Coronary artery (tissue), 2 donors: Measurements from ENCODE around the gene TOR4A.
"Not testable (repeated sequence)": the region's sequence is repeated elsewhere in the genome, so short reads cannot be mapped to it uniquely, and the experiment has no call there.

Source experiments
- DNase-seq: peaks from one replicate; pipeline ENCODE4 v3.0.0-alpha.2; 2017; ENCODE audit warnings: low spot score
- H3K27ac ChIP-seq, 2 donors: fragments of 200-600 bp; sonication (generic); one replicate each; pipeline ENCODE4 v1.5.1; 2016 to 2019
- H3K4me3 ChIP-seq: fragments of 200-600 bp; sonication (generic); 2 replicates; pipeline ENCODE4 v1.5.1; 2016; ENCODE audit warnings: mild to moderate bottlenecking, moderate library complexity
- TF ChIP-seq, protein P1 (sequence below): fragments of 200-600 bp; sonication (generic); IDR thresholded peaks from one replicate; pipeline ENCODE4 v1.5.1; 2019; ENCODE audit warnings: antibody characterized with exemption

The TOR4A gene

DNA sequence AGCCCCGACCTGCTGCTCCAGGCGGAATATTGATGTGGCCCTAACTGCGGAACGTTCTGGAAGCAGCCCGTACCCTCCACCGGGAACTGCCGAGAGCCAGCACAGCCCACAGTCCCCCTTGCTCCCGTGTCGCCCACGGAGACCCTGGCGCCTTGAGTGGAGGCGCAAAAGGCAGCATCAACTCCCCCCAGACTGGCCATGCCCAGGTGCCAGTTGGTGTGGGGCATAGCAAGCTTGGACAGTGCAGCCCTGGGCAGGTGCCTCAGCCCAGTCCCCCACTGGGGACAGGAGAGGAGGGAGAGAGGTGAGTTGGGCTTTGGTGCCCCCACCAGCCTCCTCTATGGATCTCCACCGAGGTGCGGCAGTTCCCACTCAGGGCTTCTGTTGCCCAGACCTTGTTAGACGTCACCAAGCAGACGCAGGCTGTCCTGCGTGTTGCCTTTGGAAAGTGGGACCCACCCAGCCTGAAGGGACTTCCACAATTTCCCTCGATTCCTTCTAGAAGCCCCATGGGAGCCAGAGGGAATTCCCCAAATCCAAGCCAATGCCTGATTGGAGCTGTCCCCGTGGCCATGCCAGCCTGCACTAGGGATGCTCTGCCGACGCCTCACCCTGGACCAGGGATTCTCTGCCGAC lies 44.3 kb downstream of the TOR4A start:
- no peak overlapping the region for H3K27ac ChIP-seq
- no peak for DNase-seq
- no peak overlapping the region for H3K4me3 ChIP-seq
- TF ChIP-seq, protein P1, sequence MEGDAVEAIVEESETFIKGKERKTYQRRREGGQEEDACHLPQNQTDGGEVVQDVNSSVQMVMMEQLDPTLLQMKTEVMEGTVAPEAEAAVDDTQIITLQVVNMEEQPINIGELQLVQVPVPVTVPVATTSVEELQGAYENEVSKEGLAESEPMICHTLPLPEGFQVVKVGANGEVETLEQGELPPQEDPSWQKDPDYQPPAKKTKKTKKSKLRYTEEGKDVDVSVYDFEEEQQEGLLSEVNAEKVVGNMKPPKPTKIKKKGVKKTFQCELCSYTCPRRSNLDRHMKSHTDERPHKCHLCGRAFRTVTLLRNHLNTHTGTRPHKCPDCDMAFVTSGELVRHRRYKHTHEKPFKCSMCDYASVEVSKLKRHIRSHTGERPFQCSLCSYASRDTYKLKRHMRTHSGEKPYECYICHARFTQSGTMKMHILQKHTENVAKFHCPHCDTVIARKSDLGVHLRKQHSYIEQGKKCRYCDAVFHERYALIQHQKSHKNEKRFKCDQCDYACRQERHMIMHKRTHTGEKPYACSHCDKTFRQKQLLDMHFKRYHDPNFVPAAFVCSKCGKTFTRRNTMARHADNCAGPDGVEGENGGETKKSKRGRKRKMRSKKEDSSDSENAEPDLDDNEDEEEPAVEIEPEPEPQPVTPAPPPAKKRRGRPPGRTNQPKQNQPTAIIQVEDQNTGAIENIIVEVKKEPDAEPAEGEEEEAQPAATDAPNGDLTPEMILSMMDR = no peak

DNA sequence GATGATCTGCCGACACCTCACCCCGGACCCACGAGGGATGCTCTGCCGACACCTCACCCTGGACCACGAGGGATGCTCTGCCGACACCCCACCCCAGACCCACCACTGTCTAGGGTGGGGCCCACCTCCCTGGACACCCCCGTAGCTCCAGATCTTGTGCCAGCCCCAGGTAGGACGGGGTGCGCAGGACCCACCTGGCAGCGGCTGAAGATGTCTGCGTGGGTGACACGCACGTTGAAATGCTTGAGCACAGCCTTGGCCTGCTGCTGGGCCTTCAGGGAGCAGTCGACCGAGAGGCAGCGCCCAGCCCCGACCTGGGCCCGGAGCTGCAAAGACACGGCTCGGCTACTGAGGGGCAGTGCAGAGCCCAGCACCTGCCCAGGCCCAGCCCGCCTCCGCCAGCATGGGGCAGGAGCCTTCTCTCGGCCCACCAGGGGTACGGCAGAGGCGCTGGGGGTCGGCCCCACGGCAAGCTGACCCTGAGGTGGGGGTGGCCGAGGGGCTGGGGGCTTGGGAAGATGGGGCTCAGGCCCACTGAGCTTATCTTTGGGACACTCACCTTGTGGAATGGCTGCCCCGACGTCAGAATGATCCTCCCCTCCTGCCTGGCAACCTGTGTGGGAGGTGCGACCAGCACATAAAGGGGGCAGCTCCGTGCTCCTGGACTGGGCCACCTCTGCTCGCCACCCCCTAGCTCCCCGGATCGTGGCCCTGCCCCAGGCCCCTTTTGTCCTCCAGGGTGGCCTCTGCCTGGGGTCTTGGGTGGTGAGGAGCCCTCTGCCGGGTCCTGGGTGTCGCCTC lies 46.2 kb downstream of the TOR4A start:
- Histone ChIP-seq H3K27ac (no peak overlapping the region), H3K4me3 (no peak overlapping the region)
- DNase-seq = no peak
- TF ChIP-seq, protein P1 = no peak

DNA sequence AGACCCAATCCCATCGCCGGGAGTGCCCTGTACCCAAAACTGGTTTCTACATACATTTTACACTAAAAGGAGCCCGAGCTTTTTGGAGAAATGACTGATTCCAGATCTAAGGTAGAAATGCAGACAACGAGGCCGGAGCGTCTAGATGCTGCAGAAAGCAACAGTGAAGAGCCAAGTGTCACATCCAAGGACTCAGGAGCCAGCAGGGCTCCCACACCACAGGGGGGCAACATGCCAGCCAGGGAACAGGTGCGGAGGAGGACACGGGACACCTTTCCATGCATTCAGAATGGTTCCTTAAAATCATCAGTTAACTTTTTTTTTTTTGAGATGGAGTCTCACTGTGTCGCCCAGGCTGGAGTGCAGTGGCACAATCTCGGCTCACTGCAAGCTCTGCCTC lies 47.6 kb downstream of the TOR4A start:
- TF ChIP-seq, protein P1 = no peak
- no peak overlapping the region for H3K4me3 ChIP-seq
- no peak overlapping the region for H3K27ac ChIP-seq
- DNase-seq = no peak

DNA sequence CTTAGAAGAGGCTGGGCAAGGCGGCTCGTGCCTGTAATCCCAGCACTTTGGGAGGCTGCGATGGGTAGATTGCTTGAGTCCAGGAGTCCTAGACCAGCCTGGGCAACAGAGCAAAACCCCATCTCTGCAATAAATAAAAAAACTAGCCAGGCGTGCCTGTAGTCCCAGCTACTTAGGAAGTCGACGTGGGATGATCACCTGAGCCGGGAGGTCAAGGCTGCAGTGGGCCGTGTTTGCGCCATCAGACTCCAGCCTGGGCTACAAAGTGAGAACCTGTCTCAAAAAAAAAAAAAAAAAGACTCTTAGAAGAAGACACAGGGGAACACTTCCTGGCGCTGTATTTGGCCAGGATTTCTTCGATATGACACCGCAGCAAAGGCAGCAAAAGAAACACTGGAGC lies 48.3 kb downstream of the TOR4A start:
- TF ChIP-seq, protein P1 = no peak
- DNase-seq = no peak
- Histone ChIP-seq H3K4me3 (no peak overlapping the region), H3K27ac (no peak overlapping the region)

DNA sequence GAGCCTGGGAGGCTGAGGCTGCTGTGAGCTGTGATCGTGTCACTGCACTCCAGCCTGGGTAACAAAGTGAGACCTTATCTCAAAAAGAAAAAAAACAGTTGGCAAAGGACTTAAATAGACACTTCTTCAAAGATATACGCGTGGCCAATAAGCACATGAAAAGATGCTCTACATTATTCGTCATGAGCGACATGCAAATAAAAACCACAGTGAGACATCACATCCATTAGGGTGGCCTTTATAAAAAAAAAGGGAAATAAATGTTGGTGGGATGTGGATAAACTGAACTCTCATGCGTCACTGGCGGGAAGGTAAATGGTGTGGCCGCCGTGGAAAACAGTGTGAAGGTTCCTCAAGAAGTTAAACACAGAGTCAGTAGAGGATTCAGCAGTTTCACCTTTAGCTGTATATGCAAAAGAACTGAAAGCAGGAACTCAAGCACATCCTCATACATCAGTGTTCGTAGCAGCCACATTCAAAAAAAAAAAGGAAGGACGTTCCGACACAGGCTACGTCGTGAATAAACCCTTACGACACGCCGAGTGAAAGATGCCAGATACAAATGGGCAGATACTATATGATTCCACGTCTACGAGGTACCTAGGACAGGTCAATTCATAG lies 49.0 kb downstream of the TOR4A start:
- no peak for DNase-seq
- TF ChIP-seq, protein P1 = no peak
- Histone ChIP-seq H3K27ac (no peak overlapping the region), H3K4me3 (no peak overlapping the region)

DNA sequence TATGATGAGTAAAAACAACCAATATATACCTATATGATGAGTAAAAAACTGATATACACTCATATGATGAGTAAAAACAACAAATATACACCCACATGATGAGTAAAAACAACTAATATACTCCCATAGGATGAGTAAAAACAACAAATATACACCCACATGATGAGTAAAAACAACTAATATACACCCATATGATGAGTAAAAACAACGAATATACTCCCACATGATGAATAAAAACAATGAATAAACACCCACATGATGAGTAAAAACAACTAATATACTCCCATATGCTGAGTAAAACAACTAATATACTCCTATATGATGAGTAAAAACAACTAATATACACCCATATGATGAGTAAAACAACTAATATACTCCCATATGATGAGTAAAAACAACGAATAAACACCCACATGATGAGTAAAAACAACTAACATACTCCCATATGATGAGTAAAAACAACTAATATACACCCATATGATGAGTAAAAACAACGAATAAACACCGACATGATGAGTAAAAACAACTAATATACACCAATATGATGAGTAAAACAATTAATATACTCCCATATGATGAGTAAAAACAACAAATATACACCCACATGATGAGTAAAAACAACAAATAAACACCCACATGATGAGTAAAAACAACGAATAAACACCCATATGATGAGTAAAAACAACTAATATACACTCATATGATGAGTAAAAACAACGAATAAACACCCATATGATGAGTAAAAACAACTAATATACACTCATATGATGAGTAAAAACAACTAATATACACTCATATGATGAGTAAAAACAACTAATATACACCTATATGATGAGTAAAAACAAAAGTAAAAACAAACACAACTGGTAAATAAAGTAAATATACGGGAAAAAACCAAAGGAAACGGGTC lies 50.4 kb downstream of the TOR4A start:
- H3K27ac ChIP-seq, DNase-seq, H3K4me3 ChIP-seq: not testable (repeated sequence)

DNA sequence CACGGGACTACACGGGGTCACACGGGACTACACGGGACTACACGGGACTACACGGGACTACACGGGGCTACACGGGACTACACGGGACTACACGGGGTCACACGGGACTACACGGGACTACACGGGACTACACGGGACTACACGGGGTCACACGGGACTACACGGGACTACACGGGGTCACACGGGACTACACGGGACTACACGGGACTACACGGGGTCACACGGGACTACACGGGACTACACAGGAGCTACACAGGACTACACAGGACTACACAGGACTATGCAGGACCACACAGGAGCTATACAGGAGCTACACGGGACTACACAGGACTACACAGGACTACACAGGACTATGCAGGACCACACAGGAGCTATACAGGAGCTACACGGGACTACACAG lies 52.1 kb downstream of the TOR4A start:
- H3K4me3 ChIP-seq, H3K27ac ChIP-seq, DNase-seq: not testable (repeated sequence)
